ENCODE measurements around the gene TEX2. TPM values are rescaled to one million over a fixed set of nuclear protein-coding genes. Genes with fewer than 3 reads are reported as not detected.

TEX2 gene
- total and polyA plus RNA-seq, 8 donors = 8.9 to 30.3 (median 22.4) TPM

DNA sequence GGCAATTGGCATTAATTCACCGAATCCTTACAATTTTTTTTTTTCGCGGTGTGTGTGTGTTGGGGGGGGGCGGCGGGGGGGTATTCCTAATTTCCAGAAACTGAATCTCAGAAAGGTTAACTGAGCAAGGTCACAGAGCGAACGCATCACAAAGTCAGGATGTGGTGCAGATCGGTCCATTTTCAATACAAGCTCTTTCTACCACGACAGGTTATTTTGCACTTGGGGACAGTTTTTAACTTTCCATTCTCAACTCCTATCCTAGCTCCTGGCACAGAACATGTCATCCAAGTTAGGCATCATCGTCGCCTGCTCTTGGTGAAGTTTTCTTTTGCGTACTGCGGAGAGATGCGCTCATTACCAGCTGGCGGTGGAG is 117.7 kb downstream of the TEX2 start:
- Histone ChIP-seq H3K4me1 (peaks cover 17 to 28% (median 26%) of the 10 kb centered on the region in 3 donors), H3K27me3 (no peaks in the 10 kb centered on the region), H3K27ac (peak overlapping the region in 3 of 4 donors; percentile 96 to 98 (median 97)), H3K36me3 (no peaks in the 10 kb centered on the region), H3K4me3 (peak overlapping the region; percentile 70 to 97 (median 86)), H3K9me3 (no peaks in the 10 kb centered on the region)
- FAIRE-seq (no peak), DNase-seq (no peak), ATAC-seq (peak in 2 of 4 donors; percentile 1)
- TF ChIP-seq, protein P1, sequence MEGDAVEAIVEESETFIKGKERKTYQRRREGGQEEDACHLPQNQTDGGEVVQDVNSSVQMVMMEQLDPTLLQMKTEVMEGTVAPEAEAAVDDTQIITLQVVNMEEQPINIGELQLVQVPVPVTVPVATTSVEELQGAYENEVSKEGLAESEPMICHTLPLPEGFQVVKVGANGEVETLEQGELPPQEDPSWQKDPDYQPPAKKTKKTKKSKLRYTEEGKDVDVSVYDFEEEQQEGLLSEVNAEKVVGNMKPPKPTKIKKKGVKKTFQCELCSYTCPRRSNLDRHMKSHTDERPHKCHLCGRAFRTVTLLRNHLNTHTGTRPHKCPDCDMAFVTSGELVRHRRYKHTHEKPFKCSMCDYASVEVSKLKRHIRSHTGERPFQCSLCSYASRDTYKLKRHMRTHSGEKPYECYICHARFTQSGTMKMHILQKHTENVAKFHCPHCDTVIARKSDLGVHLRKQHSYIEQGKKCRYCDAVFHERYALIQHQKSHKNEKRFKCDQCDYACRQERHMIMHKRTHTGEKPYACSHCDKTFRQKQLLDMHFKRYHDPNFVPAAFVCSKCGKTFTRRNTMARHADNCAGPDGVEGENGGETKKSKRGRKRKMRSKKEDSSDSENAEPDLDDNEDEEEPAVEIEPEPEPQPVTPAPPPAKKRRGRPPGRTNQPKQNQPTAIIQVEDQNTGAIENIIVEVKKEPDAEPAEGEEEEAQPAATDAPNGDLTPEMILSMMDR (IDR thresholded peaks at IDR 0.05) = no peak
- 1 to 2% methylated on average over 15 of the region's 15 CpGs for WGBS, 2 donors
- intact Hi-C loops (cut with DNase I) = loop anchor here in 1 of 3 donors (5.0 kb wide), 1 partner anchor 137 kb away; no protein-coding TSS in a partner anchor

DNA sequence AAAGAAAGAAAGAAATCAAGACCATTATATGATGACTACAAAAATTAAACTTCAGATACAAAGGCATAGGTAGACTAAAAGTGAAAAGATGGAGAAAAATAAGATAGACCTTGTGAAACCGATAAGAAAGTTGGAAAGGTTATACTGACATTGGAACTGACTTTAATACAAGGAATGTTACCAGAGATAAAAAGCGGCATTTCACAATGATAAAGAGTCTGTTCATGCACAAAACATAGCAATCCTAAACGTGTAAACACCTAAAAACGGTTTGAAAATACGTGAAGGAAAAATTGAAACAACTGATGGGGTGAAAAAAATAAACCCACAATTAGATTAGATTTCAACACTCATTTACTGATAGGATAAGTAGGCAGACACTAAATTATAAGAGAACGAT is 123.5 kb downstream of the TEX2 start:
- peaks cover 0 to 4% (median under 1%) of the 10 kb centered on the region in 3 donors for H3K4me1 ChIP-seq
- WGBS, 2 donors = 46 to 47% methylated on average over 6 of the region's 6 CpGs
- no peaks in the 10 kb centered on the region for H3K9me3 ChIP-seq
- no peaks in the 10 kb centered on the region for H3K27me3 ChIP-seq
- FAIRE-seq (no peak), DNase-seq (no peak), ATAC-seq (no peak)
- H3K36me3 ChIP-seq = no peaks in the 10 kb centered on the region
- intact Hi-C loops (cut with DNase I) = loop anchor here (10.0 kb wide), 3 partner anchors 105 to 225 kb away; partner anchors contain the start of genes CSHL1 (in 2 of the 3), GH1 (in 2 of the 3) and ICAM2 (in 1 of the 3)
- no peak overlapping the region for H3K4me3 ChIP-seq
- no peak overlapping the region for H3K27ac ChIP-seq
- TF ChIP-seq, protein P1 (IDR thresholded peaks at IDR 0.05) = no peak

DNA sequence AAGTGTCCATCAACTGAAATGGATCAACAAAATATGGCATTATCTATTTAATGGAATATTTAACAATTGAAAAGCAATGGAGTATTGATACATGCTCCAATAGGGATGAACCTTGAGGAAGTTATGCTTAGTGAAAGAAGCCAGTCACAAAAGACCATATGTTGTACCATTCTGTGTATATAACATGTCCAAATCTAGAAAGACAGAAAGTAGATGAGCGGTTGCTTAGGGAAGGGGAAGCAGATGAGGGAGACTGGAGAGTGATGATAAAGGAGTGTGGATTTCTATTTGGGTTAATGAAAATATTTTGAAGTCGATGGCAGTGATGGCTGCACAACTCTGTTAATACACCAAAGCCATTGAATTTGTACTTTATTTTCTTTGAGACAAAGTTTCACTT is 124.6 kb downstream of the TEX2 start:
- H3K9me3 ChIP-seq = no peaks in the 10 kb centered on the region
- H3K36me3 ChIP-seq = no peaks in the 10 kb centered on the region
- H3K27ac ChIP-seq = no peak overlapping the region
- FAIRE-seq (no peak), DNase-seq (no peak), ATAC-seq (no peak)
- no peak overlapping the region for H3K4me3 ChIP-seq
- TF ChIP-seq, protein P1 (IDR thresholded peaks at IDR 0.05) = no peak
- 93 to 97% methylated on average over 2 of the region's 2 CpGs for WGBS, 2 donors
- intact Hi-C loops (cut with DNase I) = loop anchor here (10.0 kb wide), 3 partner anchors 104 to 224 kb away; partner anchors contain the start of genes CSHL1 (in 2 of the 3), GH1 (in 2 of the 3) and ICAM2 (in 1 of the 3)
- no peaks in the 10 kb centered on the region for H3K27me3 ChIP-seq
- H3K4me1 ChIP-seq = peaks cover 0 to 6% (median 3%) of the 10 kb centered on the region in 3 donors

DNA sequence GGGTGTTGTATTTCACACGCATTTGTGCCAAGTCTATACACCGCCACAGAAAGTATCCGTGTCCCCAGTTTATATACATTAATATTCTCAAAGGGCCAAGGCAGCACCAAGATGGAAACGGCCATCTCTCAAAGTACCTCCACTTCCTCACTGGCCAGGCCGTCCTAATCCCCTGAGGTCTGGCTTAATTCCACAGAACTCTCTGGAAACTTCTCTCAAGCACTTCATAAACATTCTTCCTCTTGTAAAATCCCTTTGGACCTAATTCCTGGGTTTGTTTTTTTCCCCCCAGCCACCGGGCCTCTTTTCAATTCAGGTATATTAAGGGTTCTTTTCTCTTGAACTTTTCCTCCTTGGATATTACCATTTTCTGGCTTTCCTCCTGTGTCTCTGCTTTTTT is 128.1 kb downstream of the TEX2 start:
- WGBS, 2 donors = 33 to 36% methylated on average over 6 of the region's 6 CpGs

More for the DNA sequence above, 128.1 kb downstream of the TEX2 start:
- intact Hi-C loops (cut with DNase I) = loop anchor here (5.0 to 10.0 kb wide), 4 partner anchors 73 to 220 kb away; partner anchors contain the start of genes CSHL1 (in 2 of the 3), GH1 (in 2 of the 3) and ICAM2 (in 1 of the 3)
- no peaks in the 10 kb centered on the region for H3K36me3 ChIP-seq
- DNase-seq = no peak
- H3K4me1 ChIP-seq = peaks cover 0 to 6% (median 3%) of the 10 kb centered on the region in 3 donors
- TF ChIP-seq, protein P1 (IDR thresholded peaks at IDR 0.05) = no peak
- no peaks in the 10 kb centered on the region for H3K9me3 ChIP-seq
- H3K4me3 ChIP-seq = no peak overlapping the region
- peak overlapping the region in 2 of 4 donors; percentile 19 to 47 for H3K27ac ChIP-seq
- FAIRE-seq = no peak
- no peaks in the 10 kb centered on the region for H3K27me3 ChIP-seq
- no peak for ATAC-seq
